Muscle of back (tissue), 11 donors: ENCODE results near the gene ANKHD1. TPM values are rescaled to one million over a fixed set of nuclear protein-coding genes. Genes with fewer than 3 reads are reported as not detected.

Experiments used
- DNase-seq, 3 donors: peaks; one replicate each; pipeline versions ENCODE4 v3.0.0 to v3.0.0-alpha.2; 2013
- polyA plus RNA-seq, 10 donors: library from polyadenylated mRNA; unstranded; fragments of 120-200 nt; gene quantifications; one replicate each; pipeline ENCODE4 v1.2.1, GENCODE V29; 2013; ENCODE audit not compliant: insufficient read length in 10 of 10

ANKHD1 gene
- polyA plus RNA-seq, 10 donors = 53.5 to 87.5 (median 65.3) TPM

- no peak for DNase-seq
Measured at GRCh38 chr5:140524003-140524402, 122.4 kb downstream of the ANKHD1 start.

GRCh38 chr5:140540227-140540626 lies 138.6 kb downstream of the ANKHD1 start:
- no peak for DNase-seq

GRCh38 chr5:140542972-140543371 lies 141.3 kb downstream of the ANKHD1 start:
- no peak for DNase-seq

GRCh38 chr5:140544986-140545385 lies 143.4 kb downstream of the ANKHD1 start:
- DNase-seq = no peak

GRCh38 chr5:140545606-140546005 lies 144.0 kb downstream of the ANKHD1 start:
- no peak for DNase-seq

- DNase-seq = no peak
Measured at GRCh38 chr5:140546851-140547507, 145.3 kb downstream of the ANKHD1 start.

- DNase-seq = peak; percentile 93 to 99 (median 98)
Measured at GRCh38 chr5:140547508-140548299, 146.1 kb downstream of the ANKHD1 start, which contains the start of gene EIF4EBP3. EIF4EBP3 (plus strand) TSS chr5:140547662; CDS start chr5:140547738, 76 bp downstream.

GRCh38 chr5:140548300-140548688 lies 146.7 kb downstream of the ANKHD1 start:
- no peak for DNase-seq

GRCh38 chr5:140548791-140549190 lies 147.2 kb downstream of the ANKHD1 start:
- DNase-seq = no peak

GRCh38 chr5:140549237-140550144 lies 147.9 kb downstream of the ANKHD1 start:
- DNase-seq = peak; percentile 15 to 62 (median 39)

- no peak for DNase-seq
Measured at GRCh38 chr5:140550147-140551079, 148.8 kb downstream of the ANKHD1 start.

GRCh38 chr5:140551872-140552271 lies 150.2 kb downstream of the ANKHD1 start:
- no peak for DNase-seq

- no peak for DNase-seq
Measured at GRCh38 chr5:140553657-140554056, 152.0 kb downstream of the ANKHD1 start.

- no peak for DNase-seq
Measured at GRCh38 chr5:140554454-140554853, 152.8 kb downstream of the ANKHD1 start.

GRCh38 chr5:140555747-140556312 lies 154.2 kb downstream of the ANKHD1 start:
- DNase-seq = no peak

- peak in 1 of 3 donors; percentile 31 for DNase-seq
Measured at GRCh38 chr5:140556438-140556837, 154.8 kb downstream of the ANKHD1 start.

- DNase-seq = peak; percentile 88 to 98 (median 95)
Measured at GRCh38 chr5:140557136-140557805, 155.6 kb downstream of the ANKHD1 start, which contains the start of gene SRA1. SRA1 (minus strand) TSS chr5:140557473; CDS start chr5:140557452, 21 bp downstream.

- DNase-seq = no peak
Measured at GRCh38 chr5:140557965-140558364, 156.3 kb downstream of the ANKHD1 start.

- no peak for DNase-seq
Measured at GRCh38 chr5:140558542-140558941, 156.9 kb downstream of the ANKHD1 start.

GRCh38 chr5:140560227-140560626 lies 158.6 kb downstream of the ANKHD1 start:
- no peak for DNase-seq
